K562 (cell line): ENCODE data around the gene MAP3K14. TPM values are rescaled to one million over a fixed set of nuclear protein-coding genes. Genes with fewer than 3 reads are reported as not detected.
A peak's percentile ranks its signal among the peaks of the same experiment; 100 is the strongest.

ENCODE experiments used
- CBX5 ChIP-seq: IDR thresholded peaks from 2 replicates; pipeline ENCODE4 v1.6.1; 2014; ENCODE audit warnings: low read depth, borderline replicate concordance
- CC2D1A ChIP-seq: fragments of 450-650 bp; IDR thresholded peaks from 2 replicates; pipeline ENCODE4 v1.6.1; 2017; ENCODE audit warnings: mild to moderate bottlenecking
- CSDE1 ChIP-seq, 2 experiments: fragments of 450-650 bp; IDR thresholded peaks; 2 replicates each; pipeline ENCODE4 v1.6.1; 2016; ENCODE audit warnings: mild to moderate bottlenecking in 1 of 2
- KLF13 ChIP-seq: fragments of 450-650 bp; IDR thresholded peaks from 2 replicates; pipeline ENCODE4 v1.6.1; 2016; ENCODE audit warnings: missing genetic modification characterization, low read depth, mild to moderate bottlenecking, missing compliant biosample characterization, moderate library complexity, borderline replicate concordance
- MAZ ChIP-seq, 2 experiments: fragments of 450-650 bp in 1 of 2; sonication (generic) in 1 of 2; formaldehyde crosslinking; IDR thresholded peaks in 1 of 2; conservative IDR thresholded peaks in 1 of 2; 2 replicates each; pipeline versions ENCODE4 v1.4.0 to v1.5.0; 2020; ENCODE audit warnings: mild to moderate bottlenecking in 1 of 2, missing genetic modification reagents in 1 of 2
- MLLT1 ChIP-seq, 2 experiments: fragments of 450-650 bp; IDR thresholded peaks; 2 replicates each; pipeline ENCODE4 v1.6.1; 2016
- MXD1 ChIP-seq: fragments of 250-450 bp; sonication (Bioruptor Pico); IDR thresholded peaks from 2 replicates; pipeline ENCODE4 v1.8.0; 2021; ENCODE audit warnings: borderline replicate concordance, mild to moderate bottlenecking, moderate library complexity; ENCODE audit not compliant: poor library complexity, severe bottlenecking
- NELFE ChIP-seq: IDR thresholded peaks from 2 replicates; pipeline ENCODE4 v1.6.1; 2011; ENCODE audit warnings: mild to moderate bottlenecking; ENCODE audit not compliant: insufficient read depth, insufficient read length
- NFIX ChIP-seq: fragments of 250-450 bp; sonication (Bioruptor Pico); IDR thresholded peaks from 2 replicates; pipeline ENCODE4 v1.4.0; 2020; ENCODE audit warnings: low read depth, mild to moderate bottlenecking, moderate library complexity
- NR2C2 ChIP-seq, 2 experiments: fragments of 200-800 bp in 1 of 2; sonication (Bioruptor generic) in 1 of 2; sonication (generic) in 1 of 2; formaldehyde crosslinking in 1 of 2; IDR thresholded peaks; 2 replicates each; pipeline versions ENCODE4 v1.6.1 to v1.8.0; 2016 to 2022; ENCODE audit warnings: mild to moderate bottlenecking in 1 of 2, missing compliant biosample characterization in 1 of 2, missing genetic modification characterization in 1 of 2, missing genetic modification reagents in 1 of 2
- PKNOX1 ChIP-seq: fragments of 450-650 bp; IDR thresholded peaks from 2 replicates; pipeline ENCODE4 v1.6.1; 2016
- RAD21 ChIP-seq, 2 experiments: fragments of 250-450 bp in 1 of 2; fragments of 450-650 bp in 1 of 2; sonication (Bioruptor Pico) in 1 of 2; formaldehyde crosslinking in 1 of 2; IDR thresholded peaks in 1 of 2; conservative IDR thresholded peaks in 1 of 2; 2 replicates each; pipeline versions ENCODE4 v1.4.0 to v1.8.0; 2020 to 2022; ENCODE audit warnings: mild to moderate bottlenecking in 2 of 2, moderate library complexity in 1 of 2
- RB1 ChIP-seq: fragments of 450-650 bp; IDR thresholded peaks from 2 replicates; pipeline ENCODE4 v1.6.1; 2017; ENCODE audit warnings: low read depth, mild to moderate bottlenecking
- TFE3 ChIP-seq: fragments of 450-650 bp; formaldehyde crosslinking; IDR thresholded peaks from 2 replicates; pipeline ENCODE4 v1.4.0; 2020; ENCODE audit warnings: mild to moderate bottlenecking, mixed read lengths
- VEZF1 ChIP-seq: fragments of 200-800 bp; sonication (Bioruptor generic); IDR thresholded peaks from 2 replicates; pipeline ENCODE4 v1.6.1; 2017; ENCODE audit warnings: missing genetic modification characterization, missing compliant biosample characterization
- ZNF212 ChIP-seq: fragments of 450-650 bp; formaldehyde crosslinking; IDR thresholded peaks from 2 replicates; pipeline ENCODE4 v1.4.0; 2020; ENCODE audit warnings: mild to moderate bottlenecking
- ZNF395 ChIP-seq: fragments of 200-800 bp; sonication (Bioruptor generic); IDR thresholded peaks from 2 replicates; pipeline ENCODE4 v1.6.1; 2017; ENCODE audit warnings: missing genetic modification characterization, missing compliant biosample characterization
- ZNF778 ChIP-seq: fragments of 450-650 bp; formaldehyde crosslinking; IDR thresholded peaks from 2 replicates; pipeline ENCODE4 v1.4.0; 2020; ENCODE audit warnings: mild to moderate bottlenecking, moderate library complexity
- polyA plus RNA-seq, 8 experiments: library from polyadenylated mRNA; depleted of rRNA in 4 of 8; stranded (reverse) in 5 of 8; unstranded in 3 of 8; fragments of >200 nt; fragmentation: Nextera tagmentation in 2 of 8; fragmentation: Illumina TruSeq in 1 of 8; extraction: Ambion mirVana in 2 of 8; extraction: Trizol in 1 of 8; gene quantifications; 2 replicates each; pipeline versions ENCODE4 v1.2.1 to v1.2.3, GENCODE V29; 2011 to 2014; ENCODE audit warnings: inconsistent platforms in 1 of 8, missing spikeins in 1 of 8
- total RNA-seq, 7 experiments: library from RNA; depleted of rRNA in 6 of 7; stranded (reverse); fragments of >200 nt in 6 of 7; fragmentation: Illumina TruSeq in 2 of 7; extraction: Trizol in 2 of 7; gene quantifications; 2 replicates each; pipeline versions ENCODE4 v1.2.1 to v1.2.3, GENCODE V29; 2011 to 2021; ENCODE audit warnings: low replicate concordance in 1 of 7

Gene MAP3K14
- total and polyA plus RNA-seq, 9 of the 15 experiments (the other 6 are each of a cell fraction or from before 2014, with no cell fraction given), result 0.45 to 8.7 (median 3.2) TPM

GRCh38 chr17:45293413-45294211, 23.2 kb downstream of the MAP3K14 start (continued):
- peak in 1 of 2 experiments; percentile 24; a peak in 1 of 4 replicates for TF ChIP-seq RAD21 (CRISPR knock-in tag; conservative IDR thresholded peaks at IDR 0.05 in 1 of 2, IDR thresholded peaks at IDR 0.05 in 1 of 2)
- TF ChIP-seq MAZ (CRISPR knock-in tag; conservative IDR thresholded peaks at IDR 0.05 in 1 of 2, IDR thresholded peaks at IDR 0.05 in 1 of 2), result no peak
- no peak for TF ChIP-seq ZNF778 (CRISPR knock-in tag)
- TF ChIP-seq NR2C2 (CRISPR knock-in tag; IDR thresholded peaks at IDR 0.05), result no peak
- peak; percentile 27; the same call in 1 of the 2 replicates for TF ChIP-seq NR2C2 (tag; IDR thresholded peaks at IDR 0.05)
- TF ChIP-seq CSDE1 (IDR thresholded peaks at IDR 0.05), result no peak
- TF ChIP-seq VEZF1 (CRISPR knock-in tag), result 0 out of 2 replicates have a peak, but pooled peaks have one; percentile 18
- TF ChIP-seq ZNF395 (CRISPR knock-in tag), result no peak
- no peak; a peak in 1 of 4 replicates for TF ChIP-seq MLLT1 (IDR thresholded peaks at IDR 0.05)
- no peak for TF ChIP-seq KLF13 (tag)
- no peak for TF ChIP-seq PKNOX1
- TF ChIP-seq RB1, result no peak
- no peak for TF ChIP-seq CBX5
- no peak for TF ChIP-seq NFIX (CRISPR knock-in tag)
- TF ChIP-seq CC2D1A, result no peak
- no peak for TF ChIP-seq ZNF212
- TF ChIP-seq TFE3 (CRISPR knock-in tag), result no peak
- TF ChIP-seq NELFE, result no peak
- no peak for TF ChIP-seq MXD1
